K562 (cell line): ENCODE data around the gene ARL5C. TPM values are rescaled to one million over a fixed set of nuclear protein-coding genes. Genes with fewer than 3 reads are reported as not detected.

ENCODE experiments used
- FOSL1 ChIP-seq: fragments of 200-800 bp; sonication (Bioruptor generic); conservative IDR thresholded peaks from 2 replicates; pipeline ENCODE4 v1.6.1; 2016; ENCODE audit warnings: missing genetic modification characterization, missing compliant biosample characterization
- NFIC ChIP-seq: fragments of 450-650 bp; IDR thresholded peaks from 2 replicates; pipeline ENCODE4 v1.6.1; 2017; ENCODE audit warnings: mild to moderate bottlenecking, inconsistent platforms
- NR2F6 ChIP-seq: fragments of 450-650 bp; formaldehyde crosslinking; IDR thresholded peaks from 2 replicates; pipeline ENCODE4 v1.4.0; 2020; ENCODE audit warnings: mild to moderate bottlenecking
- PML ChIP-seq: IDR thresholded peaks from 2 replicates; pipeline ENCODE4 v1.6.1; 2012; ENCODE audit warnings: low read length, inconsistent platforms
- STAT5A ChIP-seq: IDR thresholded peaks from 2 replicates; pipeline ENCODE4 v1.6.1; 2012; ENCODE audit warnings: low read length, inconsistent platforms, borderline replicate concordance
- ZNF121 ChIP-seq: sonication (generic); formaldehyde crosslinking; conservative IDR thresholded peaks from 2 replicates; pipeline ENCODE4 v1.8.0; 2022; ENCODE audit warnings: missing genetic modification reagents
- polyA plus RNA-seq, 8 experiments: library from polyadenylated mRNA; depleted of rRNA in 4 of 8; stranded (reverse) in 5 of 8; unstranded in 3 of 8; fragments of >200 nt; fragmentation: Nextera tagmentation in 2 of 8; fragmentation: Illumina TruSeq in 1 of 8; extraction: Ambion mirVana in 2 of 8; extraction: Trizol in 1 of 8; gene quantifications; 2 replicates each; pipeline versions ENCODE4 v1.2.1 to v1.2.3, GENCODE V29; 2011 to 2014; ENCODE audit warnings: inconsistent platforms in 1 of 8, missing spikeins in 1 of 8
- total RNA-seq, 7 experiments: library from RNA; depleted of rRNA in 6 of 7; stranded (reverse); fragments of >200 nt in 6 of 7; fragmentation: Illumina TruSeq in 2 of 7; extraction: Trizol in 2 of 7; gene quantifications; 2 replicates each; pipeline versions ENCODE4 v1.2.1 to v1.2.3, GENCODE V29; 2011 to 2021; ENCODE audit warnings: low replicate concordance in 1 of 7
- TF ChIP-seq, protein P1 (sequence below): fragments of 450-650 bp; IDR thresholded peaks from 2 replicates; pipeline ENCODE4 v1.6.1; 2016; ENCODE audit warnings: mild to moderate bottlenecking, moderate library complexity
- TF ChIP-seq, protein P2 (sequence below), 2 experiments: fragments of 450-650 bp in 1 of 2; sonication (generic) in 1 of 2; formaldehyde crosslinking in 1 of 2; IDR thresholded peaks; 2 replicates each; pipeline versions ENCODE4 v1.7.1 to v1.9.0; 2016 to 2022; ENCODE audit warnings: inconsistent platforms in 1 of 2, mild to moderate bottlenecking in 1 of 2, missing genetic modification reagents in 1 of 2

ARL5C gene
- total and polyA plus RNA-seq, 9 of the 15 experiments (the other 6 are each of a cell fraction or from before 2014, with no cell fraction given) = not detected

DNA sequence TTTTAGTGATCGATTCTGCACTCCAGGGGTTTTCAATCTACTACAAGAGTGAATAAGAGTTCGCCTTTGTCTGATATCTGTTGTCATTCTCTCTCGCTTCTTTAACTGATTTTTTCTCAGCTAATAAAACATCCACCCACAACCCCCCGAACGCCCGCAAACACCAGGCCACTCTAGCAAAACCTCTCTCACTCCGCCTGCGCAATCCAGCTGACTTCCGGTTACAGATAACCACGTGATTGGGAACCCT lies 33.8 kb upstream of the ARL5C start (continued):
- TF ChIP-seq, protein P1, sequence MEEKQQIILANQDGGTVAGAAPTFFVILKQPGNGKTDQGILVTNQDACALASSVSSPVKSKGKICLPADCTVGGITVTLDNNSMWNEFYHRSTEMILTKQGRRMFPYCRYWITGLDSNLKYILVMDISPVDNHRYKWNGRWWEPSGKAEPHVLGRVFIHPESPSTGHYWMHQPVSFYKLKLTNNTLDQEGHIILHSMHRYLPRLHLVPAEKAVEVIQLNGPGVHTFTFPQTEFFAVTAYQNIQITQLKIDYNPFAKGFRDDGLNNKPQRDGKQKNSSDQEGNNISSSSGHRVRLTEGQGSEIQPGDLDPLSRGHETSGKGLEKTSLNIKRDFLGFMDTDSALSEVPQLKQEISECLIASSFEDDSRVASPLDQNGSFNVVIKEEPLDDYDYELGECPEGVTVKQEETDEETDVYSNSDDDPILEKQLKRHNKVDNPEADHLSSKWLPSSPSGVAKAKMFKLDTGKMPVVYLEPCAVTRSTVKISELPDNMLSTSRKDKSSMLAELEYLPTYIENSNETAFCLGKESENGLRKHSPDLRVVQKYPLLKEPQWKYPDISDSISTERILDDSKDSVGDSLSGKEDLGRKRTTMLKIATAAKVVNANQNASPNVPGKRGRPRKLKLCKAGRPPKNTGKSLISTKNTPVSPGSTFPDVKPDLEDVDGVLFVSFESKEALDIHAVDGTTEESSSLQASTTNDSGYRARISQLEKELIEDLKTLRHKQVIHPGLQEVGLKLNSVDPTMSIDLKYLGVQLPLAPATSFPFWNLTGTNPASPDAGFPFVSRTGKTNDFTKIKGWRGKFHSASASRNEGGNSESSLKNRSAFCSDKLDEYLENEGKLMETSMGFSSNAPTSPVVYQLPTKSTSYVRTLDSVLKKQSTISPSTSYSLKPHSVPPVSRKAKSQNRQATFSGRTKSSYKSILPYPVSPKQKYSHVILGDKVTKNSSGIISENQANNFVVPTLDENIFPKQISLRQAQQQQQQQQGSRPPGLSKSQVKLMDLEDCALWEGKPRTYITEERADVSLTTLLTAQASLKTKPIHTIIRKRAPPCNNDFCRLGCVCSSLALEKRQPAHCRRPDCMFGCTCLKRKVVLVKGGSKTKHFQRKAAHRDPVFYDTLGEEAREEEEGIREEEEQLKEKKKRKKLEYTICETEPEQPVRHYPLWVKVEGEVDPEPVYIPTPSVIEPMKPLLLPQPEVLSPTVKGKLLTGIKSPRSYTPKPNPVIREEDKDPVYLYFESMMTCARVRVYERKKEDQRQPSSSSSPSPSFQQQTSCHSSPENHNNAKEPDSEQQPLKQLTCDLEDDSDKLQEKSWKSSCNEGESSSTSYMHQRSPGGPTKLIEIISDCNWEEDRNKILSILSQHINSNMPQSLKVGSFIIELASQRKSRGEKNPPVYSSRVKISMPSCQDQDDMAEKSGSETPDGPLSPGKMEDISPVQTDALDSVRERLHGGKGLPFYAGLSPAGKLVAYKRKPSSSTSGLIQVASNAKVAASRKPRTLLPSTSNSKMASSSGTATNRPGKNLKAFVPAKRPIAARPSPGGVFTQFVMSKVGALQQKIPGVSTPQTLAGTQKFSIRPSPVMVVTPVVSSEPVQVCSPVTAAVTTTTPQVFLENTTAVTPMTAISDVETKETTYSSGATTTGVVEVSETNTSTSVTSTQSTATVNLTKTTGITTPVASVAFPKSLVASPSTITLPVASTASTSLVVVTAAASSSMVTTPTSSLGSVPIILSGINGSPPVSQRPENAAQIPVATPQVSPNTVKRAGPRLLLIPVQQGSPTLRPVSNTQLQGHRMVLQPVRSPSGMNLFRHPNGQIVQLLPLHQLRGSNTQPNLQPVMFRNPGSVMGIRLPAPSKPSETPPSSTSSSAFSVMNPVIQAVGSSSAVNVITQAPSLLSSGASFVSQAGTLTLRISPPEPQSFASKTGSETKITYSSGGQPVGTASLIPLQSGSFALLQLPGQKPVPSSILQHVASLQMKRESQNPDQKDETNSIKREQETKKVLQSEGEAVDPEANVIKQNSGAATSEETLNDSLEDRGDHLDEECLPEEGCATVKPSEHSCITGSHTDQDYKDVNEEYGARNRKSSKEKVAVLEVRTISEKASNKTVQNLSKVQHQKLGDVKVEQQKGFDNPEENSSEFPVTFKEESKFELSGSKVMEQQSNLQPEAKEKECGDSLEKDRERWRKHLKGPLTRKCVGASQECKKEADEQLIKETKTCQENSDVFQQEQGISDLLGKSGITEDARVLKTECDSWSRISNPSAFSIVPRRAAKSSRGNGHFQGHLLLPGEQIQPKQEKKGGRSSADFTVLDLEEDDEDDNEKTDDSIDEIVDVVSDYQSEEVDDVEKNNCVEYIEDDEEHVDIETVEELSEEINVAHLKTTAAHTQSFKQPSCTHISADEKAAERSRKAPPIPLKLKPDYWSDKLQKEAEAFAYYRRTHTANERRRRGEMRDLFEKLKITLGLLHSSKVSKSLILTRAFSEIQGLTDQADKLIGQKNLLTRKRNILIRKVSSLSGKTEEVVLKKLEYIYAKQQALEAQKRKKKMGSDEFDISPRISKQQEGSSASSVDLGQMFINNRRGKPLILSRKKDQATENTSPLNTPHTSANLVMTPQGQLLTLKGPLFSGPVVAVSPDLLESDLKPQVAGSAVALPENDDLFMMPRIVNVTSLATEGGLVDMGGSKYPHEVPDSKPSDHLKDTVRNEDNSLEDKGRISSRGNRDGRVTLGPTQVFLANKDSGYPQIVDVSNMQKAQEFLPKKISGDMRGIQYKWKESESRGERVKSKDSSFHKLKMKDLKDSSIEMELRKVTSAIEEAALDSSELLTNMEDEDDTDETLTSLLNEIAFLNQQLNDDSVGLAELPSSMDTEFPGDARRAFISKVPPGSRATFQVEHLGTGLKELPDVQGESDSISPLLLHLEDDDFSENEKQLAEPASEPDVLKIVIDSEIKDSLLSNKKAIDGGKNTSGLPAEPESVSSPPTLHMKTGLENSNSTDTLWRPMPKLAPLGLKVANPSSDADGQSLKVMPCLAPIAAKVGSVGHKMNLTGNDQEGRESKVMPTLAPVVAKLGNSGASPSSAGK = no peak
- TF ChIP-seq PML (0 out of 2 replicates have a peak, but pooled peaks have one; percentile 10), NFIC (no peak), STAT5A (0 out of 2 replicates have a peak, but pooled peaks have one; percentile 10), ZNF121 (0 out of 2 replicates have a peak, but pooled peaks have one; percentile 25), FOSL1 (peak; percentile 31), NR2F6 (no peak)
- TF ChIP-seq, protein P2, sequence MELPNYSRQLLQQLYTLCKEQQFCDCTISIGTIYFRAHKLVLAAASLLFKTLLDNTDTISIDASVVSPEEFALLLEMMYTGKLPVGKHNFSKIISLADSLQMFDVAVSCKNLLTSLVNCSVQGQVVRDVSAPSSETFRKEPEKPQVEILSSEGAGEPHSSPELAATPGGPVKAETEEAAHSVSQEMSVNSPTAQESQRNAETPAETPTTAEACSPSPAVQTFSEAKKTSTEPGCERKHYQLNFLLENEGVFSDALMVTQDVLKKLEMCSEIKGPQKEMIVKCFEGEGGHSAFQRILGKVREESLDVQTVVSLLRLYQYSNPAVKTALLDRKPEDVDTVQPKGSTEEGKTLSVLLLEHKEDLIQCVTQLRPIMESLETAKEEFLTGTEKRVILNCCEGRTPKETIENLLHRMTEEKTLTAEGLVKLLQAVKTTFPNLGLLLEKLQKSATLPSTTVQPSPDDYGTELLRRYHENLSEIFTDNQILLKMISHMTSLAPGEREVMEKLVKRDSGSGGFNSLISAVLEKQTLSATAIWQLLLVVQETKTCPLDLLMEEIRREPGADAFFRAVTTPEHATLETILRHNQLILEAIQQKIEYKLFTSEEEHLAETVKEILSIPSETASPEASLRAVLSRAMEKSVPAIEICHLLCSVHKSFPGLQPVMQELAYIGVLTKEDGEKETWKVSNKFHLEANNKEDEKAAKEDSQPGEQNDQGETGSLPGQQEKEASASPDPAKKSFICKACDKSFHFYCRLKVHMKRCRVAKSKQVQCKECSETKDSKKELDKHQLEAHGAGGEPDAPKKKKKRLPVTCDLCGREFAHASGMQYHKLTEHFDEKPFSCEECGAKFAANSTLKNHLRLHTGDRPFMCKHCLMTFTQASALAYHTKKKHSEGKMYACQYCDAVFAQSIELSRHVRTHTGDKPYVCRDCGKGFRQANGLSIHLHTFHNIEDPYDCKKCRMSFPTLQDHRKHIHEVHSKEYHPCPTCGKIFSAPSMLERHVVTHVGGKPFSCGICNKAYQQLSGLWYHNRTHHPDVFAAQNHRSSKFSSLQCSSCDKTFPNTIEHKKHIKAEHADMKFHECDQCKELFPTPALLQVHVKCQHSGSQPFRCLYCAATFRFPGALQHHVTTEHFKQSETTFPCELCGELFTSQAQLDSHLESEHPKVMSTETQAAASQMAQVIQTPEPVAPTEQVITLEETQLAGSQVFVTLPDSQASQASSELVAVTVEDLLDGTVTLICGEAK (IDR thresholded peaks at IDR 0.05) = peak; percentile 80
- TF ChIP-seq, protein P2 (CRISPR knock-in tag; IDR thresholded peaks at IDR 0.05) = no peak
